Left ventricle myocardium superior (tissue), 1 donor: ENCODE measurements around the gene ADPGK. TPM values are rescaled to one million over a fixed set of nuclear protein-coding genes. Genes with fewer than 3 reads are reported as not detected.
"Not testable (repeated sequence)": the region's sequence is repeated elsewhere in the genome, so short reads cannot be mapped to it uniquely, and the experiment has no call there.

ENCODE experiments used
- ATAC-seq: fragments of 200-7000 bp; cut with Tn5 transposase; one replicate; pipeline ENCODE4 v1.9.1; 2020; ENCODE audit warnings: mild to moderate bottlenecking, moderate library complexity
- DNase-seq: peaks from one replicate; pipeline ENCODE4 v3.0.0-alpha.2; 2020
- intact Hi-C: fragments of 100-400 bp; cut with micrococcal nuclease; formaldehyde crosslinking; loops from one replicate; pipeline ENCODE4 v1.11.0; 2022
- total RNA-seq: library from RNA; stranded (reverse); fragmentation: NEBNext Ultra II Directional; extraction: Animal tissue kit (Norgen Biotek cat#: 25700); gene quantifications from one replicate; pipeline ENCODE4 v1.2.1, GENCODE V29; 2021
- donor health status: DM: no; HTN: yes; CAD: no; lungs with severe emphysema.

ADPGK gene
- total RNA-seq, 1 donor from 2014 or later: 8.4 TPM

DNA sequence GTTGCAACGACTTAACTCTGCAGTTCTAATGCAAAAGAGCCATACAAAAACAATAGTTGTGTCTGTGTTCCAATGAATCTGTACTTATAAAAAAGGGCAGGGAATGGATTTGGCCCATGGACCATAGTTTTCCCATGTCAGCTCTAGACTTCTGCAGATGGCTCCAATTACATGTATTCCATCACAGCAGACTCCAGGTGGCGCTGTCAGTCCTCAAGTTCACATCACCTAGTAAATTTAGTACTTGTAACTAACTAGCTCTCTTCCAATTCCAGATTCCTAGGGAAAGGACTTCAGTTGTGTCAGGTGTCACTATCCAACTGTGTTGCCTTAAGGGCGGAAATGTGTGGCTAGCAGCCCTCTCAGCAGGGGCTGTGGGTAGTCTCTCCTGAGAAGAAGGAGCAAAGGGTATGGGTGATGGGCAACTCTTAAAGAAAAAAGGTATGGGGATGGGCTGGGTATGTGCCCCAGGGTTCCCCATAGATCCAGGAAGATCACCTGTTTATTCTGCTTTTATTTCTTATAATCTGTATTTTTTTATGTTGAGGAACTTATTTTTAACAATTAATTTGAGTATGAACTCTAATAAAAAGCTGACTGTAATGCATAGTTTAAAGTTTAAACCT is 61.4 kb downstream of the ADPGK start:
- intact Hi-C loops: loop anchor here (5.0 kb wide), 1 partner anchor 355 kb away; no protein-coding TSS in a partner anchor
- peak; percentile 55 for DNase-seq
- peak; percentile 26 for ATAC-seq

DNA sequence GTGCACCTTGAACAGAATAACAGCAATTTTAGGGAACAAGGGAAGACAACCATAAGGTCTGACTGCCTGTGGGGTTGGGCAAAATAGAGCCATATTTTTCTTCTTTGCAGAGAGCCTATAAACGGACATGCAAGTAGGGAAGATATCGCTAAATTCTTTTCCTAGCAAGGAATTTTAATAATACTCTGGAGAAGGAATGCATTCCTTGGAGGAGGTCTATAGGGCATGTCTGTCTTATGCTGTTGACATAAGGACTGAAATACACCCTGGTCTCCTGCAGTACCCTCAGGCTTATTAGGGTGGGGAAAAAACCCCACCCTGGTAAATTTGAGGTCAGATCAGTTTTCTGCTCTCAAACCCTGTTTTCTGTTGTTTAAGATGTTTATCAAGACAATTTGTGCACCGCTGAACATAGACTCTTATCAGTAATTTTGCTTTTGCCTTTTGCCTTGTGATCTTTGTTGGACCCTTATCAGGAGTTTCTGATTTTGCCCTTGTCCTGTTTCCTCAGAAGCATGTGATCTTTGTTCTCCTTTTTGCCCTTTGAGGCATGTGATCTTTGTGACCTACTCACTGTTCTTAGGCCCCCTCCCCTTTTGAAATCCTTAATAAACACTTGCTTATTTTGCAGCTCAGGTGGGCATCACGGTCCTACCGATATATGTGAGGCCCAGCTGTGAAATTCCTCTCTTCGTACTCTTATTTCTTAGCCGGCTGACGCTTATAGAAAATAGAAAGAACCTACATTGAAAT is 74.8 kb downstream of the ADPGK start:
- ATAC-seq, intact Hi-C loops, DNase-seq: not testable (repeated sequence)

DNA sequence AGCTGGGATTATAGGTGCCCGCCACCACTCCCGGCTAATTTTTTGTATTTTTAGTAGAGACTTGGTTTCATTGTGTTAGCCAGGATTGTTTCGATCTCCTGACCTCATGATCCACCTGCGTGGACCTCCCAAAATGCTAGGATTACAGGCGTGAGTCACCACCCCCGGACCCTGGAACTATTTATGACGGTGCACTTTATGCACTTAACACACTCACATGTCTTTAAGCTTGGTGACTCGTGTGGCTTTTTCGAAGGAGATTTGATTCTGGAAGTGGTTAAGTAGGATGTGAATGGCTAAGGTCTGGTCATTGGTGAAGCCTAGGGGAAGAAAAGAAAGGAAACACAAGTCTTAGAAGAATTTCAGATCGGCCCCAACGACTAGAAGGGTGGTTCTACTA is 77.3 kb downstream of the ADPGK start:
- ATAC-seq (no peak), DNase-seq (no peak)
- intact Hi-C loops: no loop called here

Other genes with a start within 250 kb of the ADPGK start
- not detected for gene GOLGA6B, start 129.1 kb downstream of the ADPGK start, total RNA-seq
- not detected for gene HIGD2B, start 97.6 kb downstream of the ADPGK start, total RNA-seq
- 9.6 TPM for gene BBS4, start 97.6 kb downstream of the ADPGK start, total RNA-seq